Osteocyte (in vitro differentiated cells): ENCODE results near the gene CDR2L. TPM values are rescaled to one million over a fixed set of nuclear protein-coding genes. Genes with fewer than 3 reads are reported as not detected.

Source experiments
- DNase-seq: peaks from one replicate; pipeline ENCODE4 v3.0.0; 2021; ENCODE audit warnings: mixed read lengths; ENCODE audit not compliant: unreplicated experiment; ENCODE audit errors: extremely low spot score
- H3K27ac Mint-ChIP-seq: one replicate; pipeline ENCODE4 v1.8.0; 2021; ENCODE audit warnings: mild to moderate bottlenecking, mixed read lengths; ENCODE audit not compliant: unreplicated experiment
- H3K27me3 Mint-ChIP-seq: one replicate; pipeline ENCODE4 v1.8.0; 2021; ENCODE audit warnings: mixed read lengths; ENCODE audit not compliant: unreplicated experiment
- H3K36me3 Mint-ChIP-seq: one replicate; pipeline ENCODE4 v1.8.0; 2021; ENCODE audit warnings: mixed read lengths; ENCODE audit not compliant: unreplicated experiment
- H3K4me1 Mint-ChIP-seq: one replicate; pipeline ENCODE4 v1.8.0; 2021; ENCODE audit warnings: mixed read lengths; ENCODE audit not compliant: unreplicated experiment
- H3K4me3 Mint-ChIP-seq: one replicate; pipeline ENCODE4 v1.8.0; 2021; ENCODE audit warnings: mild to moderate bottlenecking, moderate library complexity, mixed read lengths; ENCODE audit not compliant: unreplicated experiment
- H3K9me3 Mint-ChIP-seq: one replicate; pipeline ENCODE4 v1.8.0; 2021; ENCODE audit warnings: mixed read lengths; ENCODE audit not compliant: unreplicated experiment
- CTCF ChIP-seq: fragments of 200-600 bp; sonication (generic); IDR thresholded peaks from 2 replicates; pipeline ENCODE4 v1.5.0; 2021; ENCODE audit warnings: antibody characterized with exemption, mild to moderate bottlenecking, moderate library complexity
- total RNA-seq: library from RNA; stranded (reverse); gene quantifications from 2 replicates; pipeline ENCODE4 v1.2.1, GENCODE V29; 2021

CDR2L gene
- total RNA-seq, 1 donor from 2014 or later: 21.4 TPM

GRCh38 chr17:74992223-74992622 is 4.8 kb downstream of the CDR2L start:
- Mint-ChIP-seq H3K27me3 (no peaks in the 10 kb centered on the region), H3K4me3 (no peak overlapping the region), H3K9me3 (no peaks in the 10 kb centered on the region), H3K27ac (peak overlapping the region; percentile 28), H3K36me3 (no peaks in the 10 kb centered on the region), H3K4me1 (peaks cover 18% of the 10 kb centered on the region)
- DNase-seq: no peak
- no peak for TF ChIP-seq CTCF

DNA sequence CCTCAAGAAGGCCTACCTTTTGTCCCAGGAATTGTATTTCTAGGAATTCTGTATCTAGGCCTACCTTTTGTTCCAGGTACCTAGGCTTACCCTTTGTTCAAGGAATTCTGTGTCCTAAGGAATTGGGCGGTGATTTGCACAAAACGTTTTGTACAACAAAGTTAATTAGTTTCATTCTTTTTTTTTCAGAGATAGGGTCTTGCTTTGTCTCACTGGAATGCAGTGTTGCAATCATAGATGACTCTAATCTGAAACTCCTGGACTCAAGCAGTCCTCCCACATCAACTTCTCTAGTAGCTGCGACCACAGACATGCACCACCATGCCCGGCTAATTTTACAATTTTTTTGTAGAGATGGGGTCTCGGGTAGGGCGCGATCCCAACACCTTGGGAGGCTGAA is 7.0 kb downstream of the CDR2L start:
- TF ChIP-seq CTCF: no peak
- Mint-ChIP-seq H3K27ac (no peak overlapping the region), H3K27me3 (no peaks in the 10 kb centered on the region), H3K4me3 (no peak overlapping the region), H3K4me1 (peaks cover 8% of the 10 kb centered on the region), H3K9me3 (no peaks in the 10 kb centered on the region), H3K36me3 (no peaks in the 10 kb centered on the region)
- DNase-seq: no peak

- Mint-ChIP-seq H3K27ac (no peak overlapping the region), H3K9me3 (no peaks in the 10 kb centered on the region), H3K4me3 (no peak overlapping the region), H3K27me3 (no peaks in the 10 kb centered on the region), H3K36me3 (no peaks in the 10 kb centered on the region), H3K4me1 (no peaks in the 10 kb centered on the region)
- no peak for TF ChIP-seq CTCF
- DNase-seq: no peak
These were observed 8.4 kb downstream of the CDR2L start for GRCh38 chr17:74995847-74996246.

DNA sequence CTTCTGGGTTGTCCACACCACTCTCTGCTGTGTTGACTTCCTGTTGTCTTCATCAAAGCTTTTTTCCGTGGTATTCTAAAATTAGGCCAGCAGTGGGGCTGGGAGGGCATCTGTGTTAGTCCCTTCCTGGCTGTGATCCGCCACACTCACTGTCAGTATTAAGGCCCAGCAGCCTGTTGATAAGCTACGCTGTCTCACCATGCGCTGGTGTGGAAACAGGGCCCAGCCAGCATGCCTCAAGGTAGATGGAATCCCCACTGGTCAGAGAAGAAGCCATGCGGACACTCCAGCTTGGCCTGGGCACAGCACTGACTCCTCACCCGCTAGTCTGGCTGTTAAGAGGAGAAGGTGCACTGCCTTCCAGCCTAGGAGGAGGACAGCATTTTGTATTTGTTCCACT is 11.4 kb downstream of the CDR2L start:
- no peak for DNase-seq
- Mint-ChIP-seq H3K27me3 (no peaks in the 10 kb centered on the region), H3K9me3 (no peaks in the 10 kb centered on the region), H3K4me1 (no peaks in the 10 kb centered on the region), H3K4me3 (no peak overlapping the region), H3K36me3 (peaks cover 4% of the 10 kb centered on the region), H3K27ac (no peak overlapping the region)
- TF ChIP-seq CTCF: no peak

DNA sequence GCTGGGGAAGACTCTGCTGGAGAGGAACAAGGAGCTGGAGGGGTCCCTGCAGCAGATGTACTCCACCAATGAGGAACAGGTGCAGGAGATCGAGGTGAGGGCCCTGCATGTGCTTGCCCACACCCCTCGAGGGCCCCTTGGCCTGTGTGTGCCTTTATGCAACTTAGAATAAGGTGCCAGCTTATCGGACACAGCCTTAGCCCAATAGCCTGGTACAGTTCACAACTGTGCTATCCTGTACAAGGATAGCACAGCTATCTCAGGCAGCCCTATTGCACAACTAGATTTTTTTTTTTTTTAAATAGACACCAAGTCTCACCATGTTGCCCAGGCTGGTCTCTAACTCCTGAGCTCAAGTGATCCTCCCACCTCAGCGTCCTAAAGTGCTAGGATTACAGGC is 12.1 kb downstream of the CDR2L start:
- Mint-ChIP-seq H3K9me3 (no peaks in the 10 kb centered on the region), H3K4me3 (no peak overlapping the region), H3K27ac (no peak overlapping the region), H3K4me1 (no peaks in the 10 kb centered on the region), H3K36me3 (peaks cover 4% of the 10 kb centered on the region), H3K27me3 (no peaks in the 10 kb centered on the region)
- DNase-seq: no peak
- no peak for TF ChIP-seq CTCF
